Measurements from ENCODE around the gene BAHD1. TPM values are rescaled to one million over a fixed set of nuclear protein-coding genes. Genes with fewer than 3 reads are reported as not detected.

Gene BAHD1
- polyA plus RNA-seq, 3 donors: 0.67 to 8.9 (median 0.79) TPM

DNA sequence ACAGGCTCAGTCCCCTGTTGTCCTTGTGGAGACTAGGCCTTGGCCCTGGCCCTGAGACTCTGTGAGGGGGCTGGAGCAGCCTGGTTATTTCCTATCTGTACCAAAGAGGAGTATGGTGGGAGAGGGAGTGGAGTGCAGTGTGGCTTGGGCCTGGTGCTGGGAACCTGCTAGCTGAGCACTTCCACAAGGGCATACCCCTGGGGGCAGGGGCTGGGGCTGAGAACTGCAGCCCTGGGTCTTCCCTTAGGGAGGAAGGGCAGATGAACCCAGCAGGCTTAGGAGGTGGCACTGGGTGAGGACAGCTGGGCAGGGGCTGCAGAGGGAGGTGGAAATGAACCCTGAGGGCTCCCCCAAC lies 26.5 kb downstream of the BAHD1 start:
- Histone ChIP-seq H3K4me1 (ENCODE audit: control insufficient read depth in 1 of 2, insufficient read depth in 2 of 2, low read length in 2 of 2) (peaks cover 12 to 31% of the 10 kb centered on the region in 2 donors), H3K4me2 (replicated peaks; ENCODE audit: extremely low read depth, low read length, poor library complexity, severe bottlenecking) (no peak overlapping the region), H3K4me3 (replicated peaks in 1 of 3; ENCODE audit: low read depth in 2 of 3, low read length in 3 of 3) (no peak overlapping the region), H3K79me2 (ENCODE audit: insufficient read depth, low read length) (peaks cover 6% of the 10 kb centered on the region), H2AFZ (ENCODE audit: insufficient read depth, low read depth, low read length, poor library complexity, severe bottlenecking) (no peak overlapping the region), H3K27me3 (ENCODE audit: control insufficient read depth in 2 of 2, insufficient read depth in 2 of 2, low read length in 2 of 2) (no peaks in the 10 kb centered on the region), H4K20me1 (ENCODE audit: insufficient read depth, low read length) (no peaks in the 10 kb centered on the region), H3K9ac (ENCODE audit: insufficient read depth, low read length, poor library complexity, severe bottlenecking) (no peak overlapping the region), H3K9me3 (replicated peaks in 1 of 2; ENCODE audit: control insufficient read depth in 1 of 2, insufficient read depth in 1 of 2, low read length in 2 of 2) (no peaks in the 10 kb centered on the region), H3K27ac (ENCODE audit: low read depth in 1 of 2, low read length in 2 of 2) (no peak overlapping the region), H3K36me3 (replicated peaks in 1 of 2; ENCODE audit: control insufficient read depth in 1 of 2, insufficient read depth in 2 of 2, low read length in 2 of 2) (peaks cover 26 to 39% of the 10 kb centered on the region in 2 donors)
- intact Hi-C loops (cut with micrococcal nuclease): no loop called here
- peaks cover 32 to 51% of the 10 kb centered on the region in 2 donors for H3K36me3 Mint-ChIP-seq
- no peak for DNase-seq
- H3K4me1 Mint-ChIP-seq: peaks cover 20% of the 10 kb centered on the region
- peaks cover 0 to 2% (median 0%) of the 10 kb centered on the region in 7 donors for H3K9me3 Mint-ChIP-seq
- peak overlapping the region in 2 of 7 donors; percentile 60 to 83 for H3K27ac Mint-ChIP-seq
- TF ChIP-seq CTCF (IDR thresholded peaks at IDR 0.05): no peak
- H3K27me3 Mint-ChIP-seq (ENCODE audit: low read depth in 3 of 3): peaks cover 0 to 4% (median 3%) of the 10 kb centered on the region in 3 donors
- no peak overlapping the region for H3K4me3 Mint-ChIP-seq

DNA sequence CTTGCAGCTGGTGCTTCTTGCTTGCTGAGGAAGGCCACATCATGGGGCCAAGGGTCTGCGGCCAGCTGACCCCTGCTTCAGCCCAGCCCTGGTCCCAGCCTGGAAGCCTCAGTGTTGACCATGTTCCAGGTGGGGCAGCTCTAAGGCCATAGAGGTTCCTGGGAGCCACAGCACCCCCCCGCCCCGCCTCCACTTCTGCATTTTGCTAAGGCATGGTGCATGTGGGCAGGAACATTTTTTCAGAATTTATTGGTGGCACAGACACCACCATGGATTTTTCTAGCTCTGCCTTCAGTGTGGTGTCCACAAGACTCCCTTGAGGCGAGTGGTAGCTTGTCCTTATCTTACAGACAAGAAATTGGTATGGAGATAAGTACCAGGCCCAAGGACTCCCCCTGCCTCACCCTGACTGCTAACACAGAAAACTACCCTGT lies 28.2 kb downstream of the BAHD1 start:
- peak overlapping the region in 1 of 2 donors; percentile 84 for H3K27ac ChIP-seq (ENCODE audit: low read depth in 1 of 2, low read length in 2 of 2)
- no peak overlapping the region for H3K4me3 ChIP-seq (replicated peaks in 1 of 3; ENCODE audit: low read depth in 2 of 3, low read length in 3 of 3)

More for the DNA sequence above, 28.2 kb downstream of the BAHD1 start:
- Histone ChIP-seq H3K36me3 (replicated peaks in 1 of 2; ENCODE audit: control insufficient read depth in 1 of 2, insufficient read depth in 2 of 2, low read length in 2 of 2) (peaks cover 17 to 27% of the 10 kb centered on the region in 2 donors), H3K27me3 (ENCODE audit: control insufficient read depth in 2 of 2, insufficient read depth in 2 of 2, low read length in 2 of 2) (no peaks in the 10 kb centered on the region), H3K9ac (ENCODE audit: insufficient read depth, low read length, poor library complexity, severe bottlenecking) (no peak overlapping the region), H3K9me3 (replicated peaks in 1 of 2; ENCODE audit: control insufficient read depth in 1 of 2, insufficient read depth in 1 of 2, low read length in 2 of 2) (no peaks in the 10 kb centered on the region), H3K79me2 (ENCODE audit: insufficient read depth, low read length) (peaks cover 10% of the 10 kb centered on the region), H3K4me1 (ENCODE audit: control insufficient read depth in 1 of 2, insufficient read depth in 2 of 2, low read length in 2 of 2) (peaks cover 13 to 34% of the 10 kb centered on the region in 2 donors), H4K20me1 (ENCODE audit: insufficient read depth, low read length) (no peaks in the 10 kb centered on the region), H3K4me2 (replicated peaks; ENCODE audit: extremely low read depth, low read length, poor library complexity, severe bottlenecking) (no peak overlapping the region), H2AFZ (ENCODE audit: insufficient read depth, low read depth, low read length, poor library complexity, severe bottlenecking) (no peak overlapping the region)
- Mint-ChIP-seq H3K27ac (peak overlapping the region in 3 of 7 donors; percentile 3 to 62 (median 27)), H3K4me1 (peaks cover 27% of the 10 kb centered on the region), H3K36me3 (peaks cover 23 to 36% of the 10 kb centered on the region in 2 donors), H3K4me3 (no peak overlapping the region), H3K27me3 (ENCODE audit: low read depth in 3 of 3) (peaks cover 0 to 4% (median 4%) of the 10 kb centered on the region in 3 donors), H3K9me3 (peaks cover 0 to 2% (median 0%) of the 10 kb centered on the region in 7 donors)
- intact Hi-C loops (cut with micrococcal nuclease): no loop called here
- 100% methylated on average over 1 of the region's 4 CpGs for WGBS (ENCODE audit: insufficient coverage)
- no peak for DNase-seq
- no peak for TF ChIP-seq CTCF (IDR thresholded peaks at IDR 0.05)

Data from CD14-positive monocyte (primary cell).